GM23338 (cell line): ENCODE measurements around the gene CFAP65. TPM values are rescaled to one million over a fixed set of nuclear protein-coding genes. Genes with fewer than 3 reads are reported as not detected.

Source experiments
- ATAC-seq: fragments of 200-7000 bp; cut with Tn5 transposase; 3 replicates; pipeline ENCODE4 v1.9.1; 2020
- DNase-seq: peaks from one replicate; pipeline ENCODE4 v3.0.0-alpha.2; 2015; ENCODE audit warnings: low spot score
- H2AFZ ChIP-seq: fragments of 200-600 bp; sonication (generic); 2 replicates; pipeline ENCODE4 v1.8.0; 2016; ENCODE audit warnings: antibody characterized with exemption, mild to moderate bottlenecking, moderate library complexity
- H3F3A ChIP-seq: fragments of 200-600 bp; sonication (generic); replicated peaks from 2 replicates; pipeline ENCODE4 v1.8.0; 2017; ENCODE audit warnings: antibody characterized with exemption, mixed run types, low read depth
- H3K27ac ChIP-seq: fragments of 200-600 bp; sonication (generic); 2 replicates; pipeline ENCODE4 v1.6.1; 2016; ENCODE audit warnings: low read depth
- H3K27me3 ChIP-seq: fragments of 200-600 bp; sonication (generic); 2 replicates; pipeline ENCODE4 v1.8.0; 2016; ENCODE audit warnings: mild to moderate bottlenecking, mixed run types, moderate library complexity; ENCODE audit not compliant: insufficient read depth
- H3K36me3 ChIP-seq: fragments of 200-600 bp; sonication (generic); 2 replicates; pipeline ENCODE4 v1.8.0; 2016; ENCODE audit warnings: mild to moderate bottlenecking; ENCODE audit not compliant: insufficient read depth
- H3K4me1 ChIP-seq: fragments of 200-600 bp; sonication (generic); 2 replicates; pipeline ENCODE4 v1.8.0; 2016; ENCODE audit warnings: mild to moderate bottlenecking, moderate library complexity; ENCODE audit not compliant: insufficient read depth
- H3K4me2 ChIP-seq: fragments of 200-600 bp; sonication (generic); 2 replicates; pipeline ENCODE4 v1.7.1; 2017; ENCODE audit warnings: mixed run types
- H3K4me3 ChIP-seq: fragments of 200-600 bp; sonication (generic); 2 replicates; pipeline ENCODE4 v1.6.1; 2016; ENCODE audit warnings: mixed run types
- H3K79me2 ChIP-seq: fragments of 200-600 bp; sonication (generic); replicated peaks from 2 replicates; pipeline ENCODE4 v1.8.0; 2017; ENCODE audit warnings: mild to moderate bottlenecking; ENCODE audit not compliant: insufficient read depth
- H3K9me2 ChIP-seq: fragments of 200-600 bp; sonication (generic); 2 replicates; pipeline ENCODE4 v1.8.0; 2017; ENCODE audit not compliant: insufficient read depth
- H4K20me1 ChIP-seq: fragments of 200-600 bp; sonication (generic); replicated peaks from 2 replicates; pipeline ENCODE4 v1.8.0; 2017; ENCODE audit warnings: mild to moderate bottlenecking; ENCODE audit not compliant: insufficient read depth
- H3K27ac Mint-ChIP-seq: 2 replicates; pipeline ENCODE4 v1.8.0; 2020; ENCODE audit warnings: inconsistent platforms, mild to moderate bottlenecking, moderate library complexity, mixed read lengths
- H3K27me3 Mint-ChIP-seq: 3 replicates; pipeline ENCODE4 v1.8.0; 2022; ENCODE audit warnings: low read depth, mild to moderate bottlenecking, moderate library complexity, mixed read lengths, inconsistent platforms; ENCODE audit not compliant: insufficient read depth, poor library complexity
- H3K36me3 Mint-ChIP-seq: 3 replicates; pipeline ENCODE4 v1.8.0; 2021; ENCODE audit warnings: low read depth, mild to moderate bottlenecking, inconsistent platforms, moderate library complexity, mixed read lengths
- H3K4me1 Mint-ChIP-seq: 3 replicates; pipeline ENCODE4 v1.8.0; 2020; ENCODE audit warnings: mild to moderate bottlenecking, inconsistent platforms, mixed read lengths
- H3K4me3 Mint-ChIP-seq: 3 replicates; pipeline ENCODE4 v1.8.0; 2021; ENCODE audit warnings: moderate library complexity, mild to moderate bottlenecking, inconsistent platforms, mixed read lengths
- H3K9me3 Mint-ChIP-seq: 3 replicates; pipeline ENCODE4 v1.8.0; 2020; ENCODE audit warnings: moderate library complexity, mild to moderate bottlenecking, inconsistent platforms, mixed read lengths
- CTCF ChIP-seq, 2 experiments: fragments of 200-600 bp in 1 of 2; sonication (generic) in 1 of 2; conservative IDR thresholded peaks; 2 replicates each; pipeline versions ENCODE4 v1.5.1 to v1.6.1; 2016 to 2017; ENCODE audit warnings: antibody characterized with exemption in 2 of 2, low read depth in 2 of 2, mild to moderate bottlenecking in 2 of 2, moderate library complexity in 1 of 2
- EZH2 ChIP-seq: fragments of 200-600 bp; sonication (generic); IDR thresholded peaks from one replicate; pipeline ENCODE4 v1.8.0; 2017; ENCODE audit warnings: antibody characterized with exemption, mild to moderate bottlenecking, low read depth; ENCODE audit not compliant: unreplicated experiment
- JUNB ChIP-seq: IDR thresholded peaks from one replicate; pipeline ENCODE4 v1.6.1; 2016; ENCODE audit warnings: antibody characterized with exemption; ENCODE audit not compliant: unreplicated experiment
- NANOG ChIP-seq: IDR thresholded peaks from 2 replicates; pipeline ENCODE4 v1.6.1; 2016; ENCODE audit warnings: antibody characterized with exemption, borderline replicate concordance
- STAT1 ChIP-seq: IDR thresholded peaks from one replicate; pipeline ENCODE4 v1.6.1; 2016; ENCODE audit warnings: antibody characterized with exemption; ENCODE audit not compliant: unreplicated experiment
- ZNF114 ChIP-seq: fragments of 250-450 bp; sonication (Bioruptor Pico); IDR thresholded peaks from 2 replicates; pipeline ENCODE4 v1.5.0; 2020; ENCODE audit warnings: mild to moderate bottlenecking, moderate library complexity
- ZNF462 ChIP-seq: fragments of 250-450 bp; sonication (Bioruptor Pico); IDR thresholded peaks from 2 replicates; pipeline ENCODE4 v1.5.0; 2020; ENCODE audit warnings: mild to moderate bottlenecking, moderate library complexity
- polyA plus RNA-seq: library from polyadenylated mRNA; unstranded; fragments of >200 nt; fragmentation: Nextera tagmentation; extraction: Ambion mirVana; gene quantifications from 2 replicates; pipeline ENCODE4 v1.2.1, GENCODE V29; 2016
- total RNA-seq: library from RNA; depleted of rRNA; stranded (reverse); fragments of >200 nt; shearing (Covaris generic); gene quantifications from 2 replicates; pipeline ENCODE4 v1.2.3, GENCODE V29; 2014

CFAP65 gene
- total and polyA plus RNA-seq, 2 experiments from 2014 or later: 0.38 to 0.74 TPM

- peak overlapping the region; percentile 90 for H3K4me2 ChIP-seq
- Mint-ChIP-seq H3K9me3 (peaks cover 2% of the 10 kb centered on the region; the same call in 1 of the 3 replicates), H3K36me3 (no peaks in the 10 kb centered on the region; the same call in 2 of the 3 replicates), H3K27me3 (peaks cover 75% of the 10 kb centered on the region), H3K4me3 (peak overlapping the region; percentile 86), H3K4me1 (peaks cover 24% of the 10 kb centered on the region), H3K27ac (no peak overlapping the region)
- H3K79me2 ChIP-seq: no peaks in the 10 kb centered on the region
- TF ChIP-seq CTCF (conservative IDR thresholded peaks at IDR 0.05; ENCODE audit: low read depth in 2 of 2): no peak
- TF ChIP-seq EZH2: peak; percentile 37
- no peak for TF ChIP-seq STAT1
- H3K9me2 ChIP-seq: no peaks in the 10 kb centered on the region
- H3K27me3 ChIP-seq: peaks cover 94% of the 10 kb centered on the region
- no peak for DNase-seq
- no peak overlapping the region for H3K27ac ChIP-seq
- peak; percentile 70 for ATAC-seq
- peak overlapping the region; percentile 72 for H3K4me3 ChIP-seq
- 0 out of 2 replicates have a peak, but pooled peaks cover 6% of the 10 kb centered on the region for H3F3A ChIP-seq
- H3K36me3 ChIP-seq: no peaks in the 10 kb centered on the region
- no peak overlapping the region for H2AFZ ChIP-seq
- peaks cover 4% of the 10 kb centered on the region; the same call in 1 of the 2 replicates for H4K20me1 ChIP-seq
- peaks cover 36% of the 10 kb centered on the region for H3K4me1 ChIP-seq
These were observed 38.1 kb downstream of the CFAP65 start for GRCh38 chr2:219003267-219003634.

- Histone ChIP-seq H3K27me3 (peaks cover 98% of the 10 kb centered on the region), H2AFZ (peak overlapping the region; percentile 93)
- H3K4me3 Mint-ChIP-seq: peak overlapping the region; percentile 86
- TF ChIP-seq NANOG (no peak), ZNF462 (CRISPR knock-in tag) (no peak), STAT1 (no peak), EZH2 (peak; percentile 59), CTCF (conservative IDR thresholded peaks at IDR 0.05; ENCODE audit: low read depth in 2 of 2) (peak; percentile 64 to 87), JUNB (no peak), ZNF114 (CRISPR knock-in tag) (no peak)
These were observed 38.7 kb downstream of the CFAP65 start for GRCh38 chr2:219002395-219003266.

More at GRCh38 chr2:219002395-219003266, 38.7 kb downstream of the CFAP65 start:
- Mint-ChIP-seq H3K36me3 (no peaks in the 10 kb centered on the region; the same call in 2 of the 3 replicates), H3K27ac (no peak overlapping the region), H3K4me1 (peaks cover 24% of the 10 kb centered on the region), H3K27me3 (peaks cover 81% of the 10 kb centered on the region), H3K9me3 (peaks cover 2% of the 10 kb centered on the region; the same call in 1 of the 3 replicates)
- Histone ChIP-seq H4K20me1 (peaks cover 4% of the 10 kb centered on the region; the same call in 1 of the 2 replicates), H3K79me2 (no peaks in the 10 kb centered on the region), H3K27ac (no peak overlapping the region), H3K4me1 (peaks cover 37% of the 10 kb centered on the region), H3K9me2 (no peaks in the 10 kb centered on the region), H3F3A (0 out of 2 replicates have a peak, but pooled peaks cover 6% of the 10 kb centered on the region), H3K4me3 (peak overlapping the region; percentile 72), H3K36me3 (no peaks in the 10 kb centered on the region), H3K4me2 (peak overlapping the region; percentile 90)
- ATAC-seq (peak; percentile 65), DNase-seq (peak; percentile 95)
